Measurements from ENCODE around the gene WWC1. TPM values are rescaled to one million over a fixed set of nuclear protein-coding genes. Genes with fewer than 3 reads are reported as not detected.

The WWC1 gene
- total RNA-seq, 2 experiments from 2014 or later = 1.0 to 1.3 TPM

GRCh38 chr5:168413062-168413461, 121.6 kb downstream of the WWC1 start:
- Histone ChIP-seq H3K27me3 (ENCODE audit: control insufficient read depth in 1 of 2, insufficient read depth in 2 of 2, low read length in 2 of 2) (no peaks in the 10 kb centered on the region), H3K36me3 (ENCODE audit: insufficient read depth, low read length) (no peaks in the 10 kb centered on the region), H3K9me3 (ENCODE audit: control insufficient read depth in 1 of 2, insufficient read depth in 1 of 2, low read length in 2 of 2) (no peaks in the 10 kb centered on the region), H3K4me3 (ENCODE audit: low read length) (no peak overlapping the region), H3K27ac (ENCODE audit: low read depth in 1 of 2, low read length in 2 of 2) (no peak overlapping the region), H3K4me1 (ENCODE audit: insufficient read depth, low read length) (peaks cover 22% of the 10 kb centered on the region)
- H3K9me3 Mint-ChIP-seq = no peaks in the 10 kb centered on the region
- POLR2A ChIA-PET = no interaction called here
- H3K4me1 Mint-ChIP-seq (ENCODE audit: low read depth) = peaks cover 19% of the 10 kb centered on the region
- ATAC-seq (ENCODE audit: poor library complexity) (no peak), DNase-seq (no peak)
- CTCF ChIA-PET = no interaction called here
- H3K4me3 Mint-ChIP-seq = no peak overlapping the region
- no peaks in the 10 kb centered on the region for H3K27me3 Mint-ChIP-seq
- TF ChIP-seq CTCF (IDR thresholded peaks at IDR 0.05) = no peak
- H3K36me3 Mint-ChIP-seq (ENCODE audit: low read depth) = no peaks in the 10 kb centered on the region
- intact Hi-C loops (cut with DNase I, micrococcal nuclease) = no loop called here
- H3K27ac Mint-ChIP-seq = no peak overlapping the region

- no peaks in the 10 kb centered on the region for H3K9me3 Mint-ChIP-seq
- intact Hi-C loops (cut with DNase I, micrococcal nuclease) = no loop called here
- no peaks in the 10 kb centered on the region for H3K27me3 Mint-ChIP-seq
- H3K4me1 Mint-ChIP-seq (ENCODE audit: low read depth) = peaks cover 19% of the 10 kb centered on the region
- no peaks in the 10 kb centered on the region for H3K27me3 ChIP-seq (ENCODE audit: control insufficient read depth in 1 of 2, insufficient read depth in 2 of 2, low read length in 2 of 2)
- ATAC-seq (ENCODE audit: poor library complexity) (no peak), DNase-seq (no peak)
- no peak for TF ChIP-seq CTCF (IDR thresholded peaks at IDR 0.05)
- no peak overlapping the region for H3K4me3 ChIP-seq (ENCODE audit: low read length)
- ChIA-PET CTCF (no interaction called here), POLR2A (no interaction called here)
- no peaks in the 10 kb centered on the region for H3K36me3 ChIP-seq (ENCODE audit: insufficient read depth, low read length)
- H3K27ac Mint-ChIP-seq = no peak overlapping the region
- no peaks in the 10 kb centered on the region for H3K9me3 ChIP-seq (ENCODE audit: control insufficient read depth in 1 of 2, insufficient read depth in 1 of 2, low read length in 2 of 2)
- no peak overlapping the region for H3K4me3 Mint-ChIP-seq
- no peak overlapping the region for H3K27ac ChIP-seq (ENCODE audit: low read depth in 1 of 2, low read length in 2 of 2)
- H3K36me3 Mint-ChIP-seq (ENCODE audit: low read depth) = no peaks in the 10 kb centered on the region
- peaks cover 19% of the 10 kb centered on the region for H3K4me1 ChIP-seq (ENCODE audit: insufficient read depth, low read length)
Observed at GRCh38 chr5:168413596-168413995, 122.2 kb downstream of the WWC1 start.

GRCh38 chr5:168415401-168415800, 124.0 kb downstream of the WWC1 start:
- H3K4me1 Mint-ChIP-seq (ENCODE audit: low read depth) = peaks cover 3% of the 10 kb centered on the region
- no peaks in the 10 kb centered on the region for H3K27me3 ChIP-seq (ENCODE audit: control insufficient read depth in 1 of 2, insufficient read depth in 2 of 2, low read length in 2 of 2)
- no peak overlapping the region for H3K27ac Mint-ChIP-seq
- ChIA-PET CTCF (no interaction called here), POLR2A (no interaction called here)
- H3K27ac ChIP-seq (ENCODE audit: low read depth in 1 of 2, low read length in 2 of 2) = no peak overlapping the region
- H3K9me3 Mint-ChIP-seq = no peaks in the 10 kb centered on the region
- no peaks in the 10 kb centered on the region for H3K27me3 Mint-ChIP-seq
- TF ChIP-seq CTCF (IDR thresholded peaks at IDR 0.05) = no peak
- H3K4me3 ChIP-seq (ENCODE audit: low read length) = no peak overlapping the region
- no peaks in the 10 kb centered on the region for H3K9me3 ChIP-seq (ENCODE audit: control insufficient read depth in 1 of 2, insufficient read depth in 1 of 2, low read length in 2 of 2)
- H3K36me3 ChIP-seq (ENCODE audit: insufficient read depth, low read length) = no peaks in the 10 kb centered on the region
- no peak overlapping the region for H3K4me3 Mint-ChIP-seq
- peaks cover 2% of the 10 kb centered on the region for H3K4me1 ChIP-seq (ENCODE audit: insufficient read depth, low read length)
- DNase-seq = no peak
- intact Hi-C loops (cut with DNase I, micrococcal nuclease) = no loop called here
- ATAC-seq (ENCODE audit: poor library complexity) = no peak
- no peaks in the 10 kb centered on the region for H3K36me3 Mint-ChIP-seq (ENCODE audit: low read depth)
